Muscle layer of colon (tissue), 2 donors: ENCODE measurements around the gene SPEN.

Experiments
- H3K27ac ChIP-seq: one replicate; pipeline ENCODE4 v1.7.0; 2013; ENCODE audit warnings: low read depth, mild to moderate bottlenecking, low read length, moderate library complexity
- H3K27me3 ChIP-seq, 2 donors: one replicate each; pipeline ENCODE4 v1.7.0; 2013; ENCODE audit warnings: low read length in 2 of 2, mild to moderate bottlenecking in 2 of 2; ENCODE audit not compliant: insufficient read depth in 2 of 2, control insufficient read depth in 1 of 2
- H3K36me3 ChIP-seq: one replicate; pipeline ENCODE4 v1.7.0; 2013; ENCODE audit warnings: mild to moderate bottlenecking, low read length; ENCODE audit not compliant: insufficient read depth
- H3K4me1 ChIP-seq: one replicate; pipeline ENCODE4 v1.7.0; 2013; ENCODE audit warnings: mild to moderate bottlenecking, low read length; ENCODE audit not compliant: insufficient read depth
- H3K4me3 ChIP-seq, 2 donors: one replicate each; pipeline ENCODE4 v1.7.0; 2013; ENCODE audit warnings: low read length in 2 of 2, low read depth in 1 of 2, mild to moderate bottlenecking in 1 of 2, moderate library complexity in 1 of 2
- H3K9ac ChIP-seq: one replicate; pipeline ENCODE4 v1.7.0; 2013; ENCODE audit warnings: low read length
- H3K9me3 ChIP-seq: one replicate; pipeline ENCODE4 v1.7.0; 2013; ENCODE audit warnings: mild to moderate bottlenecking, low read length
- donor health status: abdominal sarcoma.
- donor health status: Adenocarcinoma of cecum.

The SPEN gene

DNA sequence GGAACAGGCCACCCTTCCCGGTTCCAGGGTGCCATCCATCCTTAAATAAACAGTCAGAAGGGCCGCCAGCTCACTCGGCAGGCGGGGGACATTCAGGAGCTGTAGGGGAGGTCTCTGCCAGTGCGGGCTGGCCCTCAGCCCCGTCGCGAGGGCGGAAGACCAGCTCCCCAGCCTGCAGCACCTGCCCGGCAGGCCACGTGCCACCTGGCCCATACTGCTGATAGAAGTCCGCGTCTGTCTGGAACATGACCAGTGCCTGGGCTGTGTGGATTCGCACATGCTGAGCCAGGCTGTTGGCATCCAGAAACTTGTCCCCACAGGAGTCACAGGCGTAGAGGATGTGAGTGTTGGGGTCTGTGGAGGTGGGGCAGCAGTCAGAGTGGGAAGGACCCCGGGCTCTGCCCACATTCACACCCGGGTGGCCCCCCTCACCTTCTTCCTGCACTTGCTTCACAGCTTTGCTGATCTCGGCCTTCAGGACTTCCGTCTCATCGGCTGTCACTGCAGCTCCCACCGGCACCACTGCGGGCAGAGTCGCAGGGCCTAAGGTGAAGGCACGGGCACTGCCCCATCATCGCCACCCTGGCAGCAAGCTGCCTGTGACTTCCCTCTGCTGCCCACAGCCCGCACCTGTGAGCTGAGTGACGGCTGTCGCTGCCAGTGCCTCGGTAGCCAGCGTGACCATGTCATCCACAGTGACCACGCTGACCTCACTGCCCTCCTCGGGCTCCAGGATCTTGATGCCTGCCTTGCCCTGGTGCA lies 94.6 kb downstream of the SPEN start:
- no peaks in the 10 kb centered on the region for H3K27me3 ChIP-seq
- H3K9ac ChIP-seq, result no peak overlapping the region
- H3K9me3 ChIP-seq, result no peaks in the 10 kb centered on the region
- peaks cover 79% of the 10 kb centered on the region for H3K36me3 ChIP-seq
- H3K27ac ChIP-seq, result no peak overlapping the region
- no peak overlapping the region for H3K4me3 ChIP-seq
- H3K4me1 ChIP-seq, result peaks cover 10% of the 10 kb centered on the region

DNA sequence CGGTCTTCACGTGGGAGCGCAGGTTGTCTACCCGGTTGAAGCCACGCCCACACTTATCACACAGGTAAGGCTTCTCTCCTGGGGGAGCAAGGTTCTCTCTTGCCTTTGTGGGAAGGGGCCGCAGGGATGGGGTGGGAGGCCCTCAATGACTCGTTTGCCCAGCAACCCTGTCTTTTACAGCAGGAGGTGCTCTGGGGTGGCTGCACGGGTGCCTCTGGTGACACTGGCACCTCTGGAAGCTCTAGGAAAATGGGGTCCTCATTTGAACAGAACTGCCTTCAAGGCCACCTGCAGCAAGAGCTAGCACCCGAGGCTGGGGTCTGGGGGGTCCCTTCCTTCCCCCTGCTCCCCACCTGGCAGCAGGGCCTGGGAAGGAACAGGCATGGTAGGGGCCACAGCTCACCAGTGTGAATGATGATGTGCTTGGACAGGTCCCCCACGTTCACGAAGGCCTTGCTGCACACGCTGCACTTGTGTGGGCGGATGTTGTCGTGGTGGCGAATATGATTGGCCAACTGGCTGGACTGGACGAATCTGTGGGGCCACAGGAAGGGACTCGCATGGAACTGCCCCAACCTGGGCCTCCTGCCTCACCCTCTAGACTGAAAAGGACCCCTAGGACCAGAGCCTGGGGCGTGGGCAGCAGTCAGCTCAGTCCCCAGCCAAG lies 95.3 kb downstream of the SPEN start:
- Histone ChIP-seq H3K36me3 (peaks cover 76% of the 10 kb centered on the region), H3K4me1 (peaks cover 10% of the 10 kb centered on the region), H3K4me3 (no peak overlapping the region), H3K27me3 (no peaks in the 10 kb centered on the region), H3K27ac (no peak overlapping the region), H3K9ac (no peak overlapping the region), H3K9me3 (no peaks in the 10 kb centered on the region)

GRCh38 chr1:15943328-15943991 lies 96.0 kb downstream of the SPEN start:
- Histone ChIP-seq H3K4me1 (peaks cover 12% of the 10 kb centered on the region), H3K9ac (no peak overlapping the region), H3K4me3 (no peak overlapping the region), H3K27ac (no peak overlapping the region), H3K9me3 (no peaks in the 10 kb centered on the region), H3K36me3 (peaks cover 76% of the 10 kb centered on the region), H3K27me3 (no peaks in the 10 kb centered on the region)

GRCh38 chr1:15943992-15944307 lies 96.4 kb downstream of the SPEN start:
- Histone ChIP-seq H3K4me3 (no peak overlapping the region), H3K27ac (no peak overlapping the region), H3K9me3 (no peaks in the 10 kb centered on the region), H3K27me3 (no peaks in the 10 kb centered on the region), H3K36me3 (peaks cover 71% of the 10 kb centered on the region), H3K4me1 (peaks cover 16% of the 10 kb centered on the region), H3K9ac (no peak overlapping the region)

- Histone ChIP-seq H3K4me3 (no peak overlapping the region), H3K9me3 (no peaks in the 10 kb centered on the region), H3K27ac (no peak overlapping the region), H3K36me3 (peaks cover 66% of the 10 kb centered on the region), H3K27me3 (no peaks in the 10 kb centered on the region), H3K4me1 (peaks cover 16% of the 10 kb centered on the region), H3K9ac (no peak overlapping the region)
Measured at GRCh38 chr1:15944308-15945010, 97.0 kb downstream of the SPEN start.

DNA sequence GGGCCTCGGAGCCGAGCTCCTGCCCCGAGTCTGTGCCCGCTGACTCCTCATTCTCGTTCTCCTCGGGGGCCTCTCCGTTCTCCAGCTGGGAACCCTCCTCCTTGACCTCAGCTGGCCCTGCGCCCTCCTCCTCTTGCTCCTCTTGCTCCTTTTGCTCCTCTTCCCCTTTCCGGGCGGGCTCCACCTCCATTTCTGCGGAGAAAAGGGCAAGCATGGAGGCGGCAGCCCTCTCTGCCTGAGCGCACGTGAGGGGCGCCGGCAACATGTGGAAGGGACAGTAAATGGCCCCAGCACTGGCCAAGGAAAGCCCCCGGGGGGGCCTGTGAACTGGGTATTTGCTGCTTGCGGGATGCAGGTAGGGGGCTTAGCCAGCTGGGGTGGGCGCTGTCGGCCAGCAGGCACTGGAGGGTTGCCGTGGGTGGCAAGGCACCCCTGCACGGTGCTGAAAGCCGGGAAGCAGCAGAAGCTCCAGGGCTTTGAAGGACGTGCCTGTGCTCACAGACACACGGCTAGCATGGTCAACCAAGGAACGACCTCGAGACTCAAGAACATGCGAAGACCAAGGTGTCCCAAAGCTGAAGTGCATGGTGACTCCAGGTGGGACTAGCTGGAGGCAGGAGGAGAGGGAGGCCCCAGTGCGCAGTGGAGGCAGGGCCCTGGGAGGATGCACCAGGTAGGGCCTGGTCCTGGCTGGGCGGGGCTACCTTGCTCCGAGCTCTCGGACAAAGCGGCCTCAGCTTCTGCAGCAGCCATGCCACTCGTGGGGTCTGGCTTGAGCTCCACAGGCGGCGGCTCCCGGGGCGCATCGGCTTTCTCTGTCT lies 97.7 kb downstream of the SPEN start:
- peaks cover 20% of the 10 kb centered on the region for H3K4me1 ChIP-seq
- no peak overlapping the region for H3K27ac ChIP-seq
- H3K9ac ChIP-seq, result no peak overlapping the region
- no peaks in the 10 kb centered on the region for H3K9me3 ChIP-seq
- peaks cover 60% of the 10 kb centered on the region for H3K36me3 ChIP-seq
- no peaks in the 10 kb centered on the region for H3K27me3 ChIP-seq
- H3K4me3 ChIP-seq, result no peak overlapping the region

- Histone ChIP-seq H3K27me3 (no peaks in the 10 kb centered on the region), H3K27ac (no peak overlapping the region), H3K4me3 (no peak overlapping the region), H3K9me3 (no peaks in the 10 kb centered on the region), H3K4me1 (peaks cover 27% of the 10 kb centered on the region), H3K9ac (no peak overlapping the region), H3K36me3 (peaks cover 53% of the 10 kb centered on the region)
Measured at GRCh38 chr1:15945832-15946448, 98.4 kb downstream of the SPEN start.

GRCh38 chr1:15946571-15947381 lies 99.3 kb downstream of the SPEN start:
- no peaks in the 10 kb centered on the region for H3K27me3 ChIP-seq
- H3K27ac ChIP-seq, result no peak overlapping the region
- H3K9me3 ChIP-seq, result no peaks in the 10 kb centered on the region
- peaks cover 36% of the 10 kb centered on the region for H3K4me1 ChIP-seq
- H3K4me3 ChIP-seq, result no peak overlapping the region
- no peak overlapping the region for H3K9ac ChIP-seq
- H3K36me3 ChIP-seq, result peaks cover 45% of the 10 kb centered on the region

DNA sequence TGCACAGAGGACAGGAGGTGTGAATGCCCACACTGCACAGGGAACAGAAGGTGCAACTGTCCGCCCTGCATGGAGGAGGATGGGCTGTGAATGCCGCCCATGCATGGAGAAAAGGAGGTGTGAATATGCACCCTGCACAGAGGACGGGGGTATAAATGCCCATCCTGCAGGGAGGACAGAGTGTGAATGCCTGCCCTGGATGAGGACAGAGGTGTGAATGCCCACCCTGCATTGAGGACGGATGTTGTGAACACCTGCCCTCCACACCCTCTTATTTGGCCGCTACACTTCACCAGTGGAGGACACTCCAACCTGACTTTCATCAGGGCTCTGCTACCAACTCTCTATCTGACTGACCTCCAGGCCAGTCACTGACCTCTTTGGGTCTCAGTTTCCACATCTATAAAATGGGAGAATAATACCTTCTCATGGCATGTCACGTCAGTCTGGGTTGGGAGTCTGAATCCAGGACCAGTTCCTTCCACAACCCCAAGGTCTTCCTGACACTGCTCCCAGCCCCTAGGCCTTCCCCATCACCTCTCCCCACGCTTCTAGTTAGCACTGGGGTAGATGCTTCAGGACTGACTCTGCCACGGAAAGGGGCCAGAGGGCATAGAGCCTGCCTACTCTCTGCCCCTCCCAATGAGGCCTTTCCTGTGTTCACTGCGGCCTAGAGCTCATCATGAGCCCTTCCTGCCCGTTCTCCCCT lies 100.0 kb downstream of the SPEN start:
- Histone ChIP-seq H3K27ac (no peak overlapping the region), H3K36me3 (peaks cover 37% of the 10 kb centered on the region)

More for the DNA sequence above, 100.0 kb downstream of the SPEN start:
- H3K4me3 ChIP-seq, result no peak overlapping the region
- no peaks in the 10 kb centered on the region for H3K27me3 ChIP-seq
- peaks cover 43% of the 10 kb centered on the region for H3K4me1 ChIP-seq
- no peaks in the 10 kb centered on the region for H3K9me3 ChIP-seq
- H3K9ac ChIP-seq, result no peak overlapping the region
